ENCODE data around the gene NOL8.

NOL8 gene

DNA sequence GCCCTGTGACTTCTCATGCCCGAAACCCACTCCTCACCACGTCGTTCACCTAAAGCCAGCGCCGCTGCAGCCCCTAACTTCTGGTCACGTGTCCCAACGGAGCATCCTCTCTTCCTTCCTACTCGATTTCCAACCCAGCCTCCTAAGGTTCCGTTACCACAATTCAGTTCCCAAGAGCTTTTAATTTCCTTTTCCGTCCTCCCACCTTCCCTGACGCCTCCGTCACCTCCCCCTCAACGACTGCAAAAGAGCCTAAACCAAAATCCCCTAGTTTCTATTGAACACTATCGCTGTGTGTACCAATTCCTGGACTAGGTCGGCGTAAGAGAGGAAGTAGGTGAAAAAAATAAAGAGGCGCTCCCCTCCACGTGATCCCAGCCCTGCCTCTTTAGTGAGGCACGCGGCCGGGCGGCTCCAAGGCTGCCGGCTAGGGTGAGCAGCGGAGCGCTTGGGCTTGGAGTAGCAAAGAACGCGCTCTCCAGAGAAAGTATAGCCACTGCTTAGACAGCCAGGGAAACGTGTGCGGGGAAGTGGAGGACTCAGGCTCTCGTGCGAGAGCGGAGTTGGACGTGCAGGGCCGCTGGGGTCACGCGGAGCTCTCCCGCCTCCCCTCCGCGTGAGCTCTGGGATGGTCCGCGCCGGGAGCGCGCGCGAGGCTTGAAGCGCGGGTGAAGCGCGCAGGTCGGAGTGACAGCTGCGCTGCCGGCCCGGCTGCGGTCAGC is at the start of gene NOL8, which contains the start of gene CENPP:
NOL8 (minus strand) TSS at position 82 of the 722 bp plus-strand sequence. CDS start 1,189 bp downstream, outside the sequence.
CENPP (plus strand) TSS at position 685 of the 722 bp plus-strand sequence.
- Histone ChIP-seq H3K4me3 (ENCODE audit: low read depth, low read length) (peak within 1 kb of the TSS; percentile 85), H3K36me3 (ENCODE audit: control insufficient read depth, insufficient read depth, low read length) (peaks cover 28% of the 10 kb centered on the region), H3K4me1 (ENCODE audit: control insufficient read depth, insufficient read depth, low read length) (peaks cover 19% of the 10 kb centered on the region; the same call in 1 of the 2 replicates), H3K9ac (ENCODE audit: low read depth, low read length) (peak within 1 kb of the TSS; percentile 96), H3K9me3 (ENCODE audit: control insufficient read depth, insufficient read depth, low read length) (no peaks in the 10 kb centered on the region), H3K27me3 (ENCODE audit: control insufficient read depth, insufficient read depth, low read length) (no peaks in the 10 kb centered on the region), H3K27ac (ENCODE audit: low read depth, low read length) (peak within 1 kb of the TSS; percentile 91)

- H3K9me3 ChIP-seq (ENCODE audit: control insufficient read depth, insufficient read depth, low read length) = no peaks in the 10 kb centered on the region
- no peak overlapping the region for H3K9ac ChIP-seq (ENCODE audit: low read depth, low read length)
- H3K4me3 ChIP-seq (ENCODE audit: low read depth, low read length) = no peak overlapping the region
- H3K36me3 ChIP-seq (ENCODE audit: control insufficient read depth, insufficient read depth, low read length) = no peaks in the 10 kb centered on the region
- no peaks in the 10 kb centered on the region for H3K27me3 ChIP-seq (ENCODE audit: control insufficient read depth, insufficient read depth, low read length)
- H3K27ac ChIP-seq (ENCODE audit: low read depth, low read length) = no peak overlapping the region
- peaks cover 15% of the 10 kb centered on the region for H3K4me1 ChIP-seq (ENCODE audit: control insufficient read depth, insufficient read depth, low read length)
Measured at GRCh38 chr9:92373167-92373566, 48.0 kb upstream of the NOL8 start.

- Histone ChIP-seq H3K9me3 (ENCODE audit: control insufficient read depth, insufficient read depth, low read length) (no peaks in the 10 kb centered on the region), H3K36me3 (ENCODE audit: control insufficient read depth, insufficient read depth, low read length) (no peaks in the 10 kb centered on the region), H3K4me1 (ENCODE audit: control insufficient read depth, insufficient read depth, low read length) (peaks cover 10% of the 10 kb centered on the region), H3K27ac (ENCODE audit: low read depth, low read length) (no peak overlapping the region), H3K27me3 (ENCODE audit: control insufficient read depth, insufficient read depth, low read length) (no peaks in the 10 kb centered on the region), H3K4me3 (ENCODE audit: low read depth, low read length) (no peak overlapping the region), H3K9ac (ENCODE audit: low read depth, low read length) (no peak overlapping the region)
Measured at GRCh38 chr9:92369075-92369474, 43.9 kb upstream of the NOL8 start.

GRCh38 chr9:92360083-92360482 is 34.9 kb upstream of the NOL8 start:
- no peak overlapping the region for H3K4me3 ChIP-seq (ENCODE audit: low read depth, low read length)
- H3K9ac ChIP-seq (ENCODE audit: low read depth, low read length) = no peak overlapping the region
- no peaks in the 10 kb centered on the region for H3K36me3 ChIP-seq (ENCODE audit: control insufficient read depth, insufficient read depth, low read length)
- H3K9me3 ChIP-seq (ENCODE audit: control insufficient read depth, insufficient read depth, low read length) = no peaks in the 10 kb centered on the region
- H3K27me3 ChIP-seq (ENCODE audit: control insufficient read depth, insufficient read depth, low read length) = no peaks in the 10 kb centered on the region
- no peak overlapping the region for H3K27ac ChIP-seq (ENCODE audit: low read depth, low read length)
- no peaks in the 10 kb centered on the region for H3K4me1 ChIP-seq (ENCODE audit: control insufficient read depth, insufficient read depth, low read length)

DNA sequence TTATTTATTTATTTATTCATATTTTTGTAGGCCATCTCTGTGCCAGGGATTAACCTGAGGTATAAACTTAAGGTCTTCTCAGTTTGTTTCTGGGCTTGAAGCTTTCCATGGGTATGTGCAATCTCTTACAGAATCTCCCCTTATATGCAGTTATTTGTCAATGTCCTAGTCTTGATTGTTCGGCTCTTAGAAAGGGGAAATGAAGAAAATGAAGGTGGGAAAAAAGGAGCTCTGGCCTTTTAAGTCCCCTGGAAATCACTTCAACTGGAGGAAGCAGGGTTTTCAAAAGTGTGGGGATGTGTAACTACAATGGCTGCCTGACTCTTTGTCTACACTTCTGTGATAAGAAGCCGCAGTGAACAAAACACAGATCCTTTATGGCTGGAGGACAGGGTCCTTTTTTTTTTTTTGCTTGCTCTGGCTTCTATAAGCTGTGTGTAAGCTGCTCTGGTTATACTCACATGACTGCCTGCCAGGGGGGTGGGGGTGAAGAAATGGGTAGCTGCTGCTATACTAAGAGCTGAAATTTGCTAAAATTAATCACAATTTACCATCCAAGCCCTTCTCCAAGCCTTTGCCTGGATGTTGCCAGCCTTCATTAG is 34.3 kb upstream of the NOL8 start:
- Histone ChIP-seq H3K9me3 (ENCODE audit: control insufficient read depth, insufficient read depth, low read length) (no peaks in the 10 kb centered on the region), H3K9ac (ENCODE audit: low read depth, low read length) (no peak overlapping the region), H3K27ac (ENCODE audit: low read depth, low read length) (no peak overlapping the region), H3K4me3 (ENCODE audit: low read depth, low read length) (no peak overlapping the region), H3K36me3 (ENCODE audit: control insufficient read depth, insufficient read depth, low read length) (no peaks in the 10 kb centered on the region), H3K4me1 (ENCODE audit: control insufficient read depth, insufficient read depth, low read length) (no peaks in the 10 kb centered on the region), H3K27me3 (ENCODE audit: control insufficient read depth, insufficient read depth, low read length) (no peaks in the 10 kb centered on the region)

DNA sequence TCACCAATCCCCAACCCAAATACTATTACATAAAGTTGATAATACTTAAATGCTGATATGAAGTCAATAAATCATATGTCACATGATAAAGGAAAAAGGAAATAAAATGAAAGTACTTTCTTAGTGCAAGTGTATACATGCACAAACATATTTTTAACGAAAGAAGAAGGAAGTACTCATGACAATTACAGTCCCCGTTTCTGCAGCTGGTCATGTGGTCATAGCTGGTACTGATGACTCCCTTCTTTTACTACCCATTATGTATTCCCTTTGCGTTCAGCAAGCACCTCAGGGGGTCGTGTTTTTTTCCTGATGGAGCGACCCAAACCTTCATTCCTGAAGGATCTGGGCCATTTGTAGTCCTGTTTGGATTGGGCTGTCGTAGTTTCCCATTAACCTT is 27.9 kb upstream of the NOL8 start:
- Histone ChIP-seq H3K27ac (ENCODE audit: low read depth, low read length) (no peak overlapping the region), H3K9me3 (ENCODE audit: control insufficient read depth, insufficient read depth, low read length) (peaks cover 5% of the 10 kb centered on the region; the same call in 1 of the 2 replicates), H3K4me1 (ENCODE audit: control insufficient read depth, insufficient read depth, low read length) (no peaks in the 10 kb centered on the region), H3K27me3 (ENCODE audit: control insufficient read depth, insufficient read depth, low read length) (no peaks in the 10 kb centered on the region), H3K36me3 (ENCODE audit: control insufficient read depth, insufficient read depth, low read length) (peaks cover 3% of the 10 kb centered on the region; the same call in 1 of the 2 replicates), H3K4me3 (ENCODE audit: low read depth, low read length) (no peak overlapping the region), H3K9ac (ENCODE audit: low read depth, low read length) (no peak overlapping the region)

- H3K9ac ChIP-seq (ENCODE audit: low read depth, low read length) = no peak overlapping the region
- peaks cover 5% of the 10 kb centered on the region; the same call in 1 of the 2 replicates for H3K9me3 ChIP-seq (ENCODE audit: control insufficient read depth, insufficient read depth, low read length)
- H3K27me3 ChIP-seq (ENCODE audit: control insufficient read depth, insufficient read depth, low read length) = no peaks in the 10 kb centered on the region
- no peak overlapping the region for H3K4me3 ChIP-seq (ENCODE audit: low read depth, low read length)
- H3K27ac ChIP-seq (ENCODE audit: low read depth, low read length) = no peak overlapping the region
- peaks cover 6% of the 10 kb centered on the region; the same call in 1 of the 2 replicates for H3K36me3 ChIP-seq (ENCODE audit: control insufficient read depth, insufficient read depth, low read length)
- H3K4me1 ChIP-seq (ENCODE audit: control insufficient read depth, insufficient read depth, low read length) = no peaks in the 10 kb centered on the region
Measured at GRCh38 chr9:92350740-92351133, 25.6 kb upstream of the NOL8 start.

- H3K27ac ChIP-seq (ENCODE audit: low read depth, low read length) = no peak overlapping the region
- peaks cover 6% of the 10 kb centered on the region; the same call in 1 of the 2 replicates for H3K36me3 ChIP-seq (ENCODE audit: control insufficient read depth, insufficient read depth, low read length)
- H3K4me1 ChIP-seq (ENCODE audit: control insufficient read depth, insufficient read depth, low read length) = no peaks in the 10 kb centered on the region
- H3K9ac ChIP-seq (ENCODE audit: low read depth, low read length) = no peak overlapping the region
- no peaks in the 10 kb centered on the region for H3K27me3 ChIP-seq (ENCODE audit: control insufficient read depth, insufficient read depth, low read length)
- peaks cover 5% of the 10 kb centered on the region; the same call in 1 of the 2 replicates for H3K9me3 ChIP-seq (ENCODE audit: control insufficient read depth, insufficient read depth, low read length)
- H3K4me3 ChIP-seq (ENCODE audit: low read depth, low read length) = no peak overlapping the region
Measured at GRCh38 chr9:92349771-92350739, 24.9 kb upstream of the NOL8 start.

GRCh38 chr9:92345582-92345981 is 20.4 kb upstream of the NOL8 start:
- Histone ChIP-seq H3K9me3 (ENCODE audit: control insufficient read depth, insufficient read depth, low read length) (no peaks in the 10 kb centered on the region; the same call in 1 of the 2 replicates), H3K4me3 (ENCODE audit: low read depth, low read length) (no peak overlapping the region), H3K36me3 (ENCODE audit: control insufficient read depth, insufficient read depth, low read length) (peaks cover 6% of the 10 kb centered on the region; the same call in 1 of the 2 replicates), H3K9ac (ENCODE audit: low read depth, low read length) (no peak overlapping the region), H3K27ac (ENCODE audit: low read depth, low read length) (no peak overlapping the region), H3K4me1 (ENCODE audit: control insufficient read depth, insufficient read depth, low read length) (no peaks in the 10 kb centered on the region), H3K27me3 (ENCODE audit: control insufficient read depth, insufficient read depth, low read length) (no peaks in the 10 kb centered on the region)

- no peaks in the 10 kb centered on the region for H3K4me1 ChIP-seq (ENCODE audit: control insufficient read depth, insufficient read depth, low read length)
- H3K9me3 ChIP-seq (ENCODE audit: control insufficient read depth, insufficient read depth, low read length) = no peaks in the 10 kb centered on the region; the same call in 1 of the 2 replicates
- no peak overlapping the region for H3K27ac ChIP-seq (ENCODE audit: low read depth, low read length)
- H3K36me3 ChIP-seq (ENCODE audit: control insufficient read depth, insufficient read depth, low read length) = peaks cover 27% of the 10 kb centered on the region
- no peaks in the 10 kb centered on the region for H3K27me3 ChIP-seq (ENCODE audit: control insufficient read depth, insufficient read depth, low read length)
- no peak overlapping the region for H3K4me3 ChIP-seq (ENCODE audit: low read depth, low read length)
- H3K9ac ChIP-seq (ENCODE audit: low read depth, low read length) = no peak overlapping the region
Measured at GRCh38 chr9:92342825-92343488, 17.8 kb upstream of the NOL8 start.
